GM12891 (cell line): ENCODE results near the gene TENT5C.

Experiments
- PAX5 ChIP-seq: IDR thresholded peaks from 2 replicates; pipeline ENCODE4 v1.6.1; 2011; ENCODE audit warnings: low read length, moderate library complexity, mild to moderate bottlenecking; ENCODE audit not compliant: insufficient read depth, severe bottlenecking
- POLR2A ChIP-seq: IDR thresholded peaks from 2 replicates; pipeline ENCODE4 v1.6.1; 2011; ENCODE audit warnings: low read depth, low read length, control low read depth
- POLR2AphosphoS5 ChIP-seq: IDR thresholded peaks from 2 replicates; pipeline ENCODE4 v1.6.1; 2011; ENCODE audit warnings: low read depth, low read length, control low read depth
- SPI1 ChIP-seq: IDR thresholded peaks from 2 replicates; pipeline ENCODE4 v1.6.1; 2011; ENCODE audit warnings: low read depth, low read length, control low read depth
- TAF1 ChIP-seq: IDR thresholded peaks from 2 replicates; pipeline ENCODE4 v1.6.1; 2011; ENCODE audit warnings: low read depth, low read length, control low read depth

DNA sequence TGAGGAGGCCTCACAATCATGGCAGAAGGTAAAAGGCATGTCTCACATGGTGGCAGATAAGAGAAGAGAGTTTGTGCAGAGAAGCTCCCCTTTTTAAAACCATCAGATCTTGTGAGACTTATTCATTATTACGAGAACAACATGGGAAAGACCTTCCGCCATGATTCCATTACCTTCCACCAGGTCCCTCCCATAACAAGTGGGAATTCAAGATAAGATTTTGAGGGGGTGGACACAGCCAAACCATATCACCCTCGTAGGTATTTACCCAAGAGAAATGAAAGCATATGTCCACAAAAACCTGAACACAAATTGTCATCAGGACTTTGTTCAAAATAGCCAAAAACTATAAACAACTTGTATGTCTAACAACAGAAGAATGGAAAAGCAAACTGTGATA is 45.9 kb upstream of the TENT5C start:
- TF ChIP-seq POLR2A, result no peak
- TF ChIP-seq POLR2AphosphoS5, result no peak
- TF ChIP-seq TAF1, result no peak
- no peak for TF ChIP-seq SPI1
- no peak for TF ChIP-seq PAX5
